Measurements from ENCODE around the gene PALLD. TPM values are rescaled to one million over a fixed set of nuclear protein-coding genes. Genes with fewer than 3 reads are reported as not detected.

PALLD gene
- total RNA-seq, 1 experiment from 2014 or later, result 6.5 TPM

DNA sequence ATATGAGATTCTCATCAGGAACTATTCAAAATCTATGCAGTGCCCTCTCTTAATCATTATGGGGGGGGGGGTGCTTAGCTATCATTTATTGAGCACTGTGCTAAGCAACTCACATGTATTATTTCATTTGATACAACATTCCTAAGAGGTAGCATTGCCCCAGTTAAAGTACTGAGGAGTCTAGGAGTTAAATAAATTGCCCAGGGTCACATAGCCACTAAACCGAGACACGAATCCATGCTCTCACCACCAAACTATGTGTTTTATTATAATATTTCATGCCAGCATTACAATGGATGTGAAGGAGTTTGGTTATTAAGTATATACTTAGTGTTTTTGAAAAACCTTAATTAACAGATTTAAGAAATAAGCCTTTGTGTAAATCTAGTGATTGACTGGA is 381.8 kb downstream of the PALLD start:
- in situ Hi-C loops (cut with HindIII; ENCODE audit: low pct_unique_long_range_greater_than_20kb, low sequenced_read_pairs), result no loop called here
- CTCF ChIA-PET, result no interaction called here
- peak overlapping the region; percentile 42 to 45 for H3K4me3 ChIP-seq (ENCODE audit: low read depth in 2 of 2, low read length in 2 of 2)
- no peaks in the 10 kb centered on the region for H3K4me1 ChIP-seq (ENCODE audit: control insufficient read depth, insufficient read depth, low read length)
- ATAC-seq, result no peak
- no peaks in the 10 kb centered on the region for H3K36me3 ChIP-seq (ENCODE audit: control insufficient read depth, insufficient read depth, low read length)
- TF ChIP-seq TCF7L2 (IDR thresholded peaks at IDR 0.05; ENCODE audit: low read depth, low read length) (no peak), CTCF (IDR thresholded peaks at IDR 0.05) (no peak)
- TF ChIP-seq, protein P1, sequence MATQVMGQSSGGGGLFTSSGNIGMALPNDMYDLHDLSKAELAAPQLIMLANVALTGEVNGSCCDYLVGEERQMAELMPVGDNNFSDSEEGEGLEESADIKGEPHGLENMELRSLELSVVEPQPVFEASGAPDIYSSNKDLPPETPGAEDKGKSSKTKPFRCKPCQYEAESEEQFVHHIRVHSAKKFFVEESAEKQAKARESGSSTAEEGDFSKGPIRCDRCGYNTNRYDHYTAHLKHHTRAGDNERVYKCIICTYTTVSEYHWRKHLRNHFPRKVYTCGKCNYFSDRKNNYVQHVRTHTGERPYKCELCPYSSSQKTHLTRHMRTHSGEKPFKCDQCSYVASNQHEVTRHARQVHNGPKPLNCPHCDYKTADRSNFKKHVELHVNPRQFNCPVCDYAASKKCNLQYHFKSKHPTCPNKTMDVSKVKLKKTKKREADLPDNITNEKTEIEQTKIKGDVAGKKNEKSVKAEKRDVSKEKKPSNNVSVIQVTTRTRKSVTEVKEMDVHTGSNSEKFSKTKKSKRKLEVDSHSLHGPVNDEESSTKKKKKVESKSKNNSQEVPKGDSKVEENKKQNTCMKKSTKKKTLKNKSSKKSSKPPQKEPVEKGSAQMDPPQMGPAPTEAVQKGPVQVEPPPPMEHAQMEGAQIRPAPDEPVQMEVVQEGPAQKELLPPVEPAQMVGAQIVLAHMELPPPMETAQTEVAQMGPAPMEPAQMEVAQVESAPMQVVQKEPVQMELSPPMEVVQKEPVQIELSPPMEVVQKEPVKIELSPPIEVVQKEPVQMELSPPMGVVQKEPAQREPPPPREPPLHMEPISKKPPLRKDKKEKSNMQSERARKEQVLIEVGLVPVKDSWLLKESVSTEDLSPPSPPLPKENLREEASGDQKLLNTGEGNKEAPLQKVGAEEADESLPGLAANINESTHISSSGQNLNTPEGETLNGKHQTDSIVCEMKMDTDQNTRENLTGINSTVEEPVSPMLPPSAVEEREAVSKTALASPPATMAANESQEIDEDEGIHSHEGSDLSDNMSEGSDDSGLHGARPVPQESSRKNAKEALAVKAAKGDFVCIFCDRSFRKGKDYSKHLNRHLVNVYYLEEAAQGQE (IDR thresholded peaks at IDR 0.05; ENCODE audit: insufficient read depth in 1 of 2, low read depth in 2 of 2, low read length in 1 of 2), result no peak
- H3K9me3 ChIP-seq (ENCODE audit: control insufficient read depth, insufficient read depth, low read depth, low read length), result no peaks in the 10 kb centered on the region
- peaks cover 5% of the 10 kb centered on the region for H3K27me3 ChIP-seq (ENCODE audit: control insufficient read depth, insufficient read depth, low read length)
- POLR2A ChIA-PET, result no interaction called here
- BruUV-seq (replicated peaks), result no TSS peak
- 0 out of 2 replicates have a peak overlapping the region, but pooled peaks have one; percentile 4 for H3K27ac ChIP-seq (ENCODE audit: low read length)
- intact Hi-C loops (cut with micrococcal nuclease; ENCODE audit: unreplicated experiment), result no loop called here
- no peak for DNase-seq (ENCODE audit: low read depth, low spot score)

GRCh38 chr4:168879188-168879587 is 382.3 kb downstream of the PALLD start:
- no TSS peak for BruUV-seq (replicated peaks)
- Histone ChIP-seq H3K9me3 (ENCODE audit: control insufficient read depth, insufficient read depth, low read depth, low read length) (no peaks in the 10 kb centered on the region), H3K4me3 (ENCODE audit: low read depth in 2 of 2, low read length in 2 of 2) (no peak overlapping the region), H3K36me3 (ENCODE audit: control insufficient read depth, insufficient read depth, low read length) (no peaks in the 10 kb centered on the region), H3K27ac (ENCODE audit: low read length) (no peak overlapping the region), H3K27me3 (ENCODE audit: control insufficient read depth, insufficient read depth, low read length) (peaks cover 5% of the 10 kb centered on the region), H3K4me1 (ENCODE audit: control insufficient read depth, insufficient read depth, low read length) (no peaks in the 10 kb centered on the region)
- no peak for ATAC-seq
- DNase-seq (ENCODE audit: low read depth, low spot score), result no peak
- ChIA-PET POLR2A (no interaction called here), CTCF (no interaction called here)
- no peak for TF ChIP-seq SIN3A (IDR thresholded peaks at IDR 0.05; ENCODE audit: borderline replicate concordance, insufficient read depth, low read depth, low read length)
- no peak for TF ChIP-seq POLR2AphosphoS5 (IDR thresholded peaks at IDR 0.05; ENCODE audit: low read depth, low read length)
- no peak for TF ChIP-seq TCF7L2 (IDR thresholded peaks at IDR 0.05; ENCODE audit: low read depth, low read length)
- TF ChIP-seq CTCF (IDR thresholded peaks at IDR 0.05), result no peak
- TF ChIP-seq, protein P1 (IDR thresholded peaks at IDR 0.05; ENCODE audit: insufficient read depth in 1 of 2, low read depth in 2 of 2, low read length in 1 of 2), result no peak
- intact Hi-C loops (cut with micrococcal nuclease; ENCODE audit: unreplicated experiment) (no loop called here), in situ Hi-C loops (cut with HindIII; ENCODE audit: low pct_unique_long_range_greater_than_20kb, low sequenced_read_pairs) (no loop called here)

All from Panc1 (cell line).